Stimulated activated naive CD8-positive, alpha-beta T cell treated with anti-CD3 and anti-CD28 coated beads, Interleukin-15, Interleukin-2, amounts not matched to agents 100 ng/mL and 50 ng/mL, for 24 hours (primary cell): Measurements from ENCODE around the gene ECEL1.
"Not testable (repeated sequence)": the region's sequence is repeated elsewhere in the genome, so short reads cannot be mapped to it uniquely, and the experiment has no call there.

Experiments
- H3K27ac Mint-ChIP-seq: one replicate; pipeline ENCODE4 v1.8.0; 2021; ENCODE audit warnings: mild to moderate bottlenecking, mixed read lengths
- H3K27me3 Mint-ChIP-seq: one replicate; pipeline ENCODE4 v1.8.0; 2021; ENCODE audit warnings: mixed read lengths
- H3K36me3 Mint-ChIP-seq: one replicate; pipeline ENCODE4 v1.8.0; 2021; ENCODE audit warnings: low read depth, mixed read lengths
- H3K4me1 Mint-ChIP-seq: one replicate; pipeline ENCODE4 v1.8.0; 2021; ENCODE audit warnings: low read depth, mixed read lengths
- H3K4me3 Mint-ChIP-seq: one replicate; pipeline ENCODE4 v1.8.0; 2021; ENCODE audit warnings: mild to moderate bottlenecking, mixed read lengths
- H3K9me3 Mint-ChIP-seq: one replicate; pipeline ENCODE4 v1.8.0; 2021; ENCODE audit warnings: mixed read lengths

ECEL1 gene, protein sequence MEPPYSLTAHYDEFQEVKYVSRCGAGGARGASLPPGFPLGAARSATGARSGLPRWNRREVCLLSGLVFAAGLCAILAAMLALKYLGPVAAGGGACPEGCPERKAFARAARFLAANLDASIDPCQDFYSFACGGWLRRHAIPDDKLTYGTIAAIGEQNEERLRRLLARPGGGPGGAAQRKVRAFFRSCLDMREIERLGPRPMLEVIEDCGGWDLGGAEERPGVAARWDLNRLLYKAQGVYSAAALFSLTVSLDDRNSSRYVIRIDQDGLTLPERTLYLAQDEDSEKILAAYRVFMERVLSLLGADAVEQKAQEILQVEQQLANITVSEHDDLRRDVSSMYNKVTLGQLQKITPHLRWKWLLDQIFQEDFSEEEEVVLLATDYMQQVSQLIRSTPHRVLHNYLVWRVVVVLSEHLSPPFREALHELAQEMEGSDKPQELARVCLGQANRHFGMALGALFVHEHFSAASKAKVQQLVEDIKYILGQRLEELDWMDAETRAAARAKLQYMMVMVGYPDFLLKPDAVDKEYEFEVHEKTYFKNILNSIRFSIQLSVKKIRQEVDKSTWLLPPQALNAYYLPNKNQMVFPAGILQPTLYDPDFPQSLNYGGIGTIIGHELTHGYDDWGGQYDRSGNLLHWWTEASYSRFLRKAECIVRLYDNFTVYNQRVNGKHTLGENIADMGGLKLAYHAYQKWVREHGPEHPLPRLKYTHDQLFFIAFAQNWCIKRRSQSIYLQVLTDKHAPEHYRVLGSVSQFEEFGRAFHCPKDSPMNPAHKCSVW

DNA sequence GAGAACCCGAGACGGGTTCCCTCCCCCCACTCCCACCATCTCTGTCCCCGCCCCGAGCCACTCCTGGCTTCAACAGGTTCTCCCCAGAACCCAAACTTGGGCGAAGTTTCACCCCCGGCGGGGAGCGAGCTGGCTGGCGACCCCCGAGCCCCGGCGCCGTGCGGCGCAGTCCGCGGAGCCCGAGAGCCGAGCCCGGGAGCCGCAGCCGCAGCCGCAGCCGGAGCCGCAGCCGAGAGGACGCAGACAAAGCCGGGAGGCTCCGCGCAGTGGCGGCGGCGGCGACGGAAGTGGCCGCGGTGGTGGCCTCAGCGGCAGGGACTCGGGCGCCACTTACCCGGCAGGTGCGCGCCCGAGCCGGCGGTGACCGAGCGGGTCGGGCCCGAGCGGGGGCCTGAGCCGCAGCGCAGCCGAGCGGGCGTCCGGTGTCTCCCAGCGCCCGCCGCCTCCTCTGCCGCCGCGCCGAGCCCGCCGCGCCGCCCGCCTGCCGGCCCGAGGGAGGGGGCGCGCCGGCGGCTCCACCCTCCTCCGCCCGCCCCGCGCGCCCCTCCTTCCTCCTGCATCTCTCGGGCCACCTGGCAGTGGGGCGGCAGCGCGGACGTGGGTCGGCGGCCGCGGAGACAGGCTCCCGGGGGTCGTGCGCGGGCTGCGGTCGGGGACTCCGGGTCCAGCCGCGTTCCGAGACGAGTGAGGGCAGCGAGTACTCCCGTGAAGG, at the start of gene ECEL1:
TSS of gene ECEL1 (minus strand) at position 450 of the 712 bp plus-strand sequence. CDS start 1,181 bp downstream, outside the sequence.
- Mint-ChIP-seq H3K4me3 (peak within 1 kb of the TSS; percentile 32), H3K27ac (no peak within 1 kb of the TSS), H3K36me3 (no peaks in the 10 kb centered on the region), H3K27me3 (peaks cover 52% of the 10 kb centered on the region), H3K4me1 (peaks cover 5% of the 10 kb centered on the region), H3K9me3 (no peaks in the 10 kb centered on the region)

DNA sequence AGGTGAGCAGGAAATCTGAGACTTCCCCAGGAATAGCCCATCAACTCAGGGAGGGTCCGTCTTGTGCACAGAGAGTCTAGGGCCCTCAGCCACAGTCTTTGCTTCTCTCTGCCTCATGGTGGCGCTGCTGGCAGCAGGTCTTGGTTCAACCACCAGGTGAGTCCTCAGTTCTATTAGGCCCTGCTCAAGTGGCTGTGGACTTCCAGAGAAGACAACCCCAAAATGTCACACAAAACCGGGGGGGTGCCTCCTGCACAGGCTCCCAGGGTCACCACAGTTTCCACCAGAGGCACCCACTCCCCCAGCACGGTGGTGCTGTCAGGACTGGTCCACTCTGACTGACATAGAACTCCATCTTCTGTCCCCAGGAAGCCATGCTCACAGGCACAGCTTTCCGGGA, 49.4 kb upstream of the ECEL1 start:
- peaks cover 5% of the 10 kb centered on the region for H3K4me1 Mint-ChIP-seq
- peaks cover 5% of the 10 kb centered on the region for H3K27me3 Mint-ChIP-seq
- H3K9me3 Mint-ChIP-seq = no peaks in the 10 kb centered on the region
- no peaks in the 10 kb centered on the region for H3K36me3 Mint-ChIP-seq
- no peak overlapping the region for H3K4me3 Mint-ChIP-seq
- H3K27ac Mint-ChIP-seq = no peak overlapping the region

DNA sequence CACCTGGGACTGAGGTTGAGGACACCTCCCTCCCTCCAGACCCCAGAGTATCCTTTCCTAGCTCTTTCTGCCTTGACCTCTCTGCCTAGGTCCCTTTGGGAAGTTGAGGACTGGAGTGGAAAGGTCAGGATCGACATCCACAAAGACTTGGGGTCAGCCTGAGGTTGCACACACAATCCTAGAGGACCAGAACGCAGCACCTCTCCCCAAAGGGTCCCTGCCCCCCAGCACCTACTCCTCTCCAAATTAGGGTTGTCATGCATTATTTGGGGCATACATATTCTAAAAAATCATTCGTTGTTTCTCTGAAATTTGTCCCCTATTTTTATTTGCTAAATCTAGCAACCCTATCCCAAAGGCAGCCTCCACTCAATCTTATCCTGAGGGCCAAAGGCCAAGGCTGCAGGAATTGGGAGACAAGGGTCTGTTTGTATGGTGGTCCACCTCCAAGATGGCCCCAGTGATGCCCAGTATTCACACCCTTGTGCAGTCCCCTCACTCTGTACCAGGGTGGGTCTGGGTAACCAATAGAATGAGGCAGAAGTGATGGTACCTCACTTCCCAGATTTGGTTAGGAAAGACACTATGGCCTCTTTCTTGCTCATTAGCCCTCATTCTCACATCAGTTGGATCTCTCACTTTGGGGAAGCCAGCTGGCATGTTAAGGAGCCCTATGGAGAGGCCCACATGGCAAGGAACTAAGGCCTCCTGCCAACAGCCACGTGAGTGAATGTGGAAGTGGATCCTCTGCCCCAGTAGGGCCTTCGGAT, 48.3 kb upstream of the ECEL1 start:
- no peak overlapping the region for H3K27ac Mint-ChIP-seq
- H3K4me1 Mint-ChIP-seq = peaks cover 5% of the 10 kb centered on the region
- H3K36me3 Mint-ChIP-seq = no peaks in the 10 kb centered on the region
- H3K9me3 Mint-ChIP-seq = no peaks in the 10 kb centered on the region
- peaks cover 5% of the 10 kb centered on the region for H3K27me3 Mint-ChIP-seq
- H3K4me3 Mint-ChIP-seq = no peak overlapping the region

DNA sequence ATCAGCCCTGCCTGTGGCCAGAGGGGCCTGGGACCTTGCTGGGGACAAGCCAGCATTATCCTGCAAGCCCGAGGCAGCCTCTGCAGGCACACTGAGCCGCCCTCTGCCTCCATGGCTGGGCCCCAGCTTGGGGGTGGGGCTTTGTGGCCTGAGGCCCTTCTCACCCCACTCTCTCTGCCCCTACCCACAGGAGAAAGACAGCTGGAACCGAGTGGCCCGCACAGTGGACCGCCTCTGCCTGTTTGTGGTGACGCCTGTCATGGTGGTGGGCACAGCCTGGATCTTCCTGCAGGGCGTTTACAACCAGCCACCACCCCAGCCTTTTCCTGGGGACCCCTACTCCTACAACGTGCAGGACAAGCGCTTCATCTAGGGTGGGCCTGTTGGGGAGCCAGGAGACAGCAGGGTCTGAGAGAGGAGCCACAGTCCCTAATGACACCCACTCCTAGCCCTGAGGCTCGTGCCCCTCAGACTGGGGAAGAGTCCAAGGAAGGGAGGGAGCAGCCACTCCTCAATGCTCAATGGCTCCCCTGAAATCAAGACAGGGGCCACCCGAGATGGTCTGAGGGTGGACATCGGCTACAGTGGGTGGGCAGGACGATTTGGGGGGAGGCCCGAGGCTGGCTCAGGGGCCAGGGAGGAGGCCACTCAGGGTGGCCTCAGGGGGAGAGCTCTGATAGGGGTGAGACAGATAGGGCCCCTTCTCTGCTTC, 47.5 kb upstream of the ECEL1 start:
- Mint-ChIP-seq H3K9me3 (no peaks in the 10 kb centered on the region), H3K4me3 (no peak overlapping the region), H3K4me1 (peaks cover 5% of the 10 kb centered on the region), H3K36me3 (no peaks in the 10 kb centered on the region), H3K27ac (no peak overlapping the region), H3K27me3 (peaks cover 8% of the 10 kb centered on the region)

DNA sequence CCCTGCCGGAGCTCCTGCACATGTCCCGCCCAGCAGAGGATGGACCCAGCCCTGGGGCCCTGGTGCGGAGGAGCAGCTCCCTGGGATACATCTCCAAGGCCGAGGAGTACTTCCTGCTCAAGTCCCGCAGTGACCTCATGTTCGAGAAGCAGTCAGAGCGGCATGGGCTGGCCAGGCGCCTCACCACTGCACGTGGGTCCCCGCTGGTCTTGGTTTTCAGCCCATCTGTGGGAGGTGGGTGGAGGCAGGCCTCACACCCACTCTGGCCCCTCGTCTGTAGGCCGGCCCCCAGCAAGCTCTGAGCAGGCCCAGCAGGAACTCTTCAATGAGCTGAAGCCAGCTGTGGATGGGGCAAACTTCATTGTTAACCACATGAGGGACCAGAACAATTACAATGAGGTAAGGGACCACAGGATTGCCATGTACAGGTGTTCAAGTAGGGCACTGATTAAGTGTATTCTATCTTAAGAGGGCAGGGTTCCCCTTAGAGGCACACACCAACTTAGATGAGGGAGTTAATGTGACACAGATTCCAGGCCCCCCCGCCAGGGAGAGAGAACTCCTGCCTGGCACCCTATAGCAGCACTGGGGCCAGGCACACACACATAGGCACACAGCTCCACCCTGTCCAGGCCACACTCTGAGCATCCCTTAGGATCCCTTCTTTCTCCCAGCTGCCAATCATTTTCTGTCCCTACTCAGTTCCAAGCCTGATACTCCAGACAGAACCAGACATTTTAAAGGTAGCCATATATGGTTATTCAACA, 46.5 kb upstream of the ECEL1 start:
- Mint-ChIP-seq H3K27me3 (peaks cover 8% of the 10 kb centered on the region), H3K36me3 (no peaks in the 10 kb centered on the region), H3K27ac (no peak overlapping the region), H3K4me1 (peaks cover 7% of the 10 kb centered on the region), H3K9me3 (no peaks in the 10 kb centered on the region), H3K4me3 (no peak overlapping the region)

DNA sequence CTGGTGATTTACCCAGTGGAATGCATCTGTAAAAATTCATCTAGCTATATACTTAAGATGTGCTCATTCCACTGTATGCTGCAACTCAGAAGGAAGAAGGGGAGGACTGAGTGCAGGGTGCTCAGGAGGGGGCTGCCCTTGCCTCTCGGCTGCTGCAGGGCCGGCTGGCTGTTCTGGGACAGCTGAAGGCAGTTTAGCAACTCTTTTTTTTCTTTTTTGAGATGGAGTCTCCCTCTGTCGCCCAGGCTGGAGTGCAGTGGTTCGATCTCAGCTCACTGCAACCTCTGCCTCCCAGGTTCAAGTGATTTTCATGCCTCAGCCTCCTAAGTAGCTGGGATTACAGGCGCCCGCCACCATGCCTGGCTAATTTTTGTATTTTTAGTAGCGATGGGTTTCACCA, 45.2 kb upstream of the ECEL1 start:
- Mint-ChIP-seq H3K4me1 (peaks cover 13% of the 10 kb centered on the region), H3K27me3 (peaks cover 17% of the 10 kb centered on the region)
- not testable (repeated sequence) for H3K9me3 Mint-ChIP-seq, H3K4me3 Mint-ChIP-seq, H3K27ac Mint-ChIP-seq, H3K36me3 Mint-ChIP-seq

DNA sequence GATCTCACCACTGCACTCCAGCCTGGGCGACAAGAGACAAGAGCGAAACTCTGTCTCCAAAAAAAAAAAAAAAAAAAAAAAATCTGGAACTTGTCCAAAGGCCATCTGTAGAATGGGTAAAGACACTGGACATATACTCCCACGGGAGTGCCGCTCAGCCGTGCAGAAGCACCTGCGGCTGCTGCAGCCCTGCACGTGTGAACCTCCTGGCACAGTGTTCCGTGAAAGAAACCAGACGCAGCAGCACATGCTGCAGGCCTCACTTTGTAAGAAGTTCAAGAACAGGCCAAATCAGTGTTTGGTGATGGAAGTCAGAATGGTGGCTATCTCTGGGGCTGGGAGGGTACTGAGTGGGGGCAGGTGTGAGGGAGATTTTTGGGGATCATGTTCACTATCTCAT, 44.8 kb upstream of the ECEL1 start:
- H3K27me3 Mint-ChIP-seq = peaks cover 16% of the 10 kb centered on the region

DNA sequence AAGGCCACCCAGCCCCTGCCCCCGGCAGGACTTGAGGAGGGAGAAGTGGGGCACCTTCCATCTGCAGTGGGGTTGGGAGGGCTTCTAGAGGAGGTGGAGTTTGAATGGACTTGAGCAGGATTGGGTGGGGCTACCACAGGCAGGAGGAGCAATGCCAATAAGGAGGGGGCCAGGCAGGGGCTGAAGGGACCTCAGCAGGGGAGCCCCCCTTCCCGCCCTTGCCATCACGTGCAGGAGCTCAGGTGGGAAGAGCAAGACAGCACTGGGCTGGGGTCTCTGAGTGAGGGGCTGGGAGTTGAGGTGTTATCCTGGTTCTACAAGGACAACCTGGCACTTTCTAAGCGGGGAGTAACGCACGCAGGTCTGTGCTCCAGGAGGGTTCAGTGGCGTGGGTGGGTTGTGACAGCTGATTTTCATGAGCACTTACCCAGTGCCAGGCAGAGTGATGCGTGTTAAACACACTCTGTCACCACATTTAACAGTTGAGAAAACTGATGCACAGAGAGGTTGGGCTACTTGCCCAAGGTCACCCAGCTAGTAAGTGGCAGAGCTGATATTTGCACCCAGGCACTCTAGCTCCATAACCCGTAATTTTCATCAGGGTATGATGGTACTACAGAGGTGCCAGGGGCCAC, 43.1 kb upstream of the ECEL1 start:
- Mint-ChIP-seq H3K9me3 (no peaks in the 10 kb centered on the region), H3K4me3 (no peak overlapping the region), H3K27me3 (peaks cover 12% of the 10 kb centered on the region), H3K27ac (no peak overlapping the region), H3K36me3 (no peaks in the 10 kb centered on the region), H3K4me1 (peaks cover 13% of the 10 kb centered on the region)

More for the DNA sequence above, 44.8 kb upstream of the ECEL1 start:
- peaks cover 13% of the 10 kb centered on the region for H3K4me1 Mint-ChIP-seq
- H3K36me3 Mint-ChIP-seq = no peaks in the 10 kb centered on the region
- no peaks in the 10 kb centered on the region for H3K9me3 Mint-ChIP-seq
- no peak overlapping the region for H3K27ac Mint-ChIP-seq
- no peak overlapping the region for H3K4me3 Mint-ChIP-seq

DNA sequence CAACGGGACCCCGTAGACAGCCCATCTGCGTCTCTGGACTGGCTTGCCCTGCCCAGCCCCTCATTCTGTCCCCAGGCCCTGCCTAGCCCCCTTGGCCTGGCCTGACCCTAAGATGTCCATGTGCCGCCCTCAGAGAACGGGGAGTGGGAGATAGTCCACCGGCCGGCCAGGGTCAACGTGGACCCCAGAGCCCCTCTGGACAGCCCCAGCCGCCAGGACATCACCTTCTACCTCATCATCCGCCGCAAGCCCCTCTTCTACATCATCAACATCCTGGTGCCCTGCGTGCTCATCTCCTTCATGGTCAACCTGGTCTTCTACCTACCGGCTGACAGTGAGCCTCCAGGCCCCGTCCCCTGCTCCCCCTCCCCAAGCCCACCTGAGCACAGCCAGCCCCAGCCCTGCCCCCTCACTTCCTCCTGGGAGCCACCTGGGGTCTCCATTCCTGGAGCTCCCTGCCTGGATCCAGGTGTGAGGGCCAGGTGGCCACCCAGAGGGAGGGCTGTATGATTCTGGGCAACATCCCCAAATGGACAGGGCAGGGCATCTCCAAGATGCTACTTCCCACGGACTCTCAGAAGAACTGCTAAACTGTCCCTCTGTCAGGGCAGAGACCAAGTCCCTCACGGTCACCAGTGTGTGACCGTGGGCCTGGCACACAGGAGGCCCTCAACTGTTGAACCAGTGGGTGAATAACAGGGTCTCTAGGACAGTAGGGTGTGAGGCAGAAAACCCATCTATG, 42.3 kb upstream of the ECEL1 start:
- Mint-ChIP-seq H3K9me3 (no peaks in the 10 kb centered on the region), H3K27me3 (peaks cover 12% of the 10 kb centered on the region), H3K27ac (no peak overlapping the region), H3K36me3 (no peaks in the 10 kb centered on the region), H3K4me1 (peaks cover 13% of the 10 kb centered on the region), H3K4me3 (no peak overlapping the region)

DNA sequence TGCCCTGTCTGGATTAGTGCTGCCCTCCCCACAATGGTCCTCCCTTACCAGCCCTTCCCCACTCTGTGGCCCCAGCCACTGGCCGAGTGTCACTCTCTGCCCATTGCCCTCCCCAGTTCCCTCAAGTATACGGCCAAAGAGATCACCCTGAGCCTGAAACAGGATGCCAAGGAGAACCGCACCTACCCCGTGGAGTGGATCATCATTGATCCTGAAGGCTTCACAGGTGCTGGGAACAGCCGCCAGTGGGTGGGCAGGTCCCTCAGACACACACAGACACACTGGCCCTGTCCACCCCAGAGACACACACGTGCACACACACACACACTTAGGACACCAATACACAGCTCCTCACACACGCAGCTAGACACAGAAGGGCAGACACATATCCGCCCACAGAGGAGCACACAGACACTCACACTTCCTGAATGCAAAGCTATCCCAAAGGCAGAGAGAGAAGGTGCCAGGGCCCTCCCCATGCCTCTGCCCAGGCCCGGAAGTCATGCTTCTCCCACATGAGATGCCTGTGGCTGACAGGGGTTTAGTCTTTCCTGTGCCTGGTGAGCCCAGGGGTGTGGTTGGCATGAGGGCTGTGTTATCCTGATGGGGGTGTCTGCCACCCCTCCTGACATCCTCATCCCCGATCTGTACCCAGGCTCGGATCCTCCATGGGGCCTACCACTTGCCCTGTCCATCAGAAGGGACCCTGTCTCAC, 41.3 kb upstream of the ECEL1 start:
- H3K27ac Mint-ChIP-seq = no peak overlapping the region
- H3K4me1 Mint-ChIP-seq = peaks cover 13% of the 10 kb centered on the region
- H3K4me3 Mint-ChIP-seq = no peak overlapping the region
- H3K27me3 Mint-ChIP-seq = peaks cover 18% of the 10 kb centered on the region
- H3K9me3 Mint-ChIP-seq = no peaks in the 10 kb centered on the region
- no peaks in the 10 kb centered on the region for H3K36me3 Mint-ChIP-seq

DNA sequence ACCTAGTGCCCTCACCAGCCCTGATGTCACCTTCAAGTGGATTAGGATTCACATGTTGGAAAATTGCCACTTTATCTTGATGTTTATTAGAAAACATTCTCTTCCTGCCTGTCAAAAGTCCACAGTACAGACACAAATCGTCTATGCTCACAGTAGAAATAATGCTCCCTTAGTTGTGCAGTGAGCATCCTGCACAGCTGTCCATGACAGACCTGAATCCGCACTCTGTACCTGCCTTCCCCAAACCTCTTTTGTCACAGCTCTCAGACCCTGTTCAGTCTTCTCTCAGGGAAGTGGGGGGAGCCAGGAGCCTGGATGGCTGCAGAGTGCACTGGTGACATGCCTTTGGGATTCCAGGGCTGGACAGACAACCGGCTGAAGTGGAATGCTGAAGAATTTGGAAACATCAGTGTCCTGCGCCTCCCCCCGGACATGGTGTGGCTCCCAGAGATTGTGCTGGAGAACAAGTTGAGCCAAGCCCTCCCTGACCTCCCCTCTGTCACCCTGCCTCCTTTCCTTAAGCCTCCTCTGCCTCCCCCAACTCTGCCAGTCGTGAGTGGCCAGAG, 40.4 kb upstream of the ECEL1 start:
- Mint-ChIP-seq H3K4me3 (no peak overlapping the region), H3K36me3 (no peaks in the 10 kb centered on the region), H3K4me1 (peaks cover 16% of the 10 kb centered on the region), H3K9me3 (no peaks in the 10 kb centered on the region), H3K27me3 (peaks cover 23% of the 10 kb centered on the region), H3K27ac (no peak overlapping the region)

DNA sequence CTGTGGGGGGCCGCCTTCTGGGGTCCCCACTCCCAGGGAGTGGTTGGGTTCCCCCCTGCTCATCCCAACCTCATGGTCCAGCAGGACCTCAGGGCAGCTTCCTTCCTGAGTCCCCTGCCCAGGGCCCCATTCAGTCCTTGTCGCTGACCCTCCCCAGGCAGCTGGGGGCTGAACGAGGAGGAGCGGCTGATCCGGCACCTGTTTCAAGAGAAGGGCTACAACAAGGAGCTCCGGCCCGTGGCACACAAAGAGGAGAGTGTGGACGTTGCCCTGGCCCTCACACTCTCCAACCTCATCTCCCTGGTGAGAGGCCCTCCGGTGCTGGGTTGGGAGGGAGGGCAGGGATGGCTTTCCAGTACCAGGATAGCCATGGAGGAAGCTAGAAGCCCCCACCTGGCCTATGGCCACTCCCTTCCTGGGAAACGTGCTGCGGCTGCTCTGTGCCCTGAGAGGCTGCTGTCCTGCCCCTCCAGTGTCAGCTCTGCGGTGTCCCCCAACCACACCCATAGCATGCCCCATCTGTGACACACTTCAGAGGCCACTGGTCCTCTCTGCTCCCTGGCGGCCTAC, 38.8 kb upstream of the ECEL1 start:
- H3K36me3 Mint-ChIP-seq = no peaks in the 10 kb centered on the region
- no peaks in the 10 kb centered on the region for H3K9me3 Mint-ChIP-seq
- peaks cover 27% of the 10 kb centered on the region for H3K27me3 Mint-ChIP-seq
- H3K4me1 Mint-ChIP-seq = peaks cover 20% of the 10 kb centered on the region
- H3K27ac Mint-ChIP-seq = no peak overlapping the region
- no peak overlapping the region for H3K4me3 Mint-ChIP-seq
